ENCODE data around the gene FBF1.

Gene FBF1

GRCh38 chr17:75922173-75922961, 18.5 kb downstream of the FBF1 start:
- H3K9me3 ChIP-seq (ENCODE audit: low read length), result no peaks in the 10 kb centered on the region
- no peak overlapping the region for H3K9ac ChIP-seq (ENCODE audit: low read length)
- no peaks in the 10 kb centered on the region for H3K36me3 ChIP-seq (ENCODE audit: insufficient read depth, low read length)
- no peaks in the 10 kb centered on the region for H3K4me1 ChIP-seq (ENCODE audit: insufficient read depth, low read length)
- H3K4me3 ChIP-seq (ENCODE audit: low read depth in 1 of 2, low read length in 2 of 2), result no peak overlapping the region
- no peak overlapping the region for H3K27ac ChIP-seq (ENCODE audit: low read depth, low read length)
- H3K27me3 ChIP-seq (ENCODE audit: control insufficient read depth in 1 of 2, insufficient read depth in 2 of 2, low read length in 2 of 2), result no peaks in the 10 kb centered on the region

DNA sequence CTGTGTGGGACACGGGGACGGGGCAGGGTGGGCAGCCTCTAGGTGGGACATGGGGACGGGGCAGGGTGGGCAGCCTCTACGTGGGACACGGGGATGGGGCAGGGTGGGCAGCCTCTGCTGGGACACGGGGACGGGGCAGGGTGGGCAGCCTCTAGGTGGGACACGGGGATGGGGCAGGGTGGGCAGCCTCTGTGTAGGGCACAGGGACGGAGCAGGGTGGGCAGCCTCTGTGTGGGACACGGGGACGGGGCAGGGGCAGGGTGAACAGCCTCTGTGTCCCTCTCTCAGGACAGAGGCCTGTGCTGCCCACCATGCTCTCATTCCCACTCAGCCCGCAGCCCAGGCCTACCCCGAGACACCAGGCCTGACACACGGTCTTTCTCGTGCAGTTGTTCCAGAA, 19.2 kb downstream of the FBF1 start:
- Histone ChIP-seq H3K27me3 (ENCODE audit: control insufficient read depth in 1 of 2, insufficient read depth in 2 of 2, low read length in 2 of 2) (no peaks in the 10 kb centered on the region), H3K27ac (ENCODE audit: low read depth, low read length) (no peak overlapping the region), H3K9me3 (ENCODE audit: low read length) (no peaks in the 10 kb centered on the region), H3K9ac (ENCODE audit: low read length) (no peak overlapping the region), H3K36me3 (ENCODE audit: insufficient read depth, low read length) (no peaks in the 10 kb centered on the region), H3K4me1 (ENCODE audit: insufficient read depth, low read length) (no peaks in the 10 kb centered on the region), H3K4me3 (ENCODE audit: low read depth in 1 of 2, low read length in 2 of 2) (no peak overlapping the region)

DNA sequence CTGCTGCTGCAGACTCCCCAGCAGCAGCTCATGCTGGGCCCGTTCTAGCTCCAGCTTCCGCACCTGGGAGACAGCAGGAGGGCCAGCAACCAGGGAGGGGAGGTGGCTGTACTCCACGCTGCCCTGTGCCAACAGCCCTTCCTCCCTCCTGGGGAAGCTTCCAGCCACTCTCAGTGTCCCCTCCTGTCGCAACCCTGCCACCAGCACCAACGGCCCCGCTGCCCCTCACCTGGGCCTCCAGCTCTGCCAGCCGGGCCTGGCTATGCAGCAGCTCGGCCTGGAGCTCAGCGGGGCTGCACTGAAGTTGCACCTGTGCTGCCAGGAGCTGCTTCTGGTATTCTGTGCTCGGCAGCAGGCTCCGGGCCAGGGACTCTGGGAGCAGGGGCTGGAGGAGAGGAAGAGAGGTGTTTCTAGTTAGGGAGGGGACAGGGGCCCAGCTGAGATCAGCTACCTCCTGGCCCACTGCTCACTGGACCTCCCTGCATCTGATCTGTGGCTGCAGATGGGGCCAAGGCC, 20.7 kb downstream of the FBF1 start:
- H3K9ac ChIP-seq (ENCODE audit: low read length), result no peak overlapping the region
- no peak overlapping the region for H3K4me3 ChIP-seq (ENCODE audit: low read depth in 1 of 2, low read length in 2 of 2)
- H3K4me1 ChIP-seq (ENCODE audit: insufficient read depth, low read length), result no peaks in the 10 kb centered on the region
- H3K27me3 ChIP-seq (ENCODE audit: control insufficient read depth in 1 of 2, insufficient read depth in 2 of 2, low read length in 2 of 2), result no peaks in the 10 kb centered on the region
- H3K9me3 ChIP-seq (ENCODE audit: low read length), result no peaks in the 10 kb centered on the region
- no peaks in the 10 kb centered on the region for H3K36me3 ChIP-seq (ENCODE audit: insufficient read depth, low read length)
- H3K27ac ChIP-seq (ENCODE audit: low read depth, low read length), result no peak overlapping the region

DNA sequence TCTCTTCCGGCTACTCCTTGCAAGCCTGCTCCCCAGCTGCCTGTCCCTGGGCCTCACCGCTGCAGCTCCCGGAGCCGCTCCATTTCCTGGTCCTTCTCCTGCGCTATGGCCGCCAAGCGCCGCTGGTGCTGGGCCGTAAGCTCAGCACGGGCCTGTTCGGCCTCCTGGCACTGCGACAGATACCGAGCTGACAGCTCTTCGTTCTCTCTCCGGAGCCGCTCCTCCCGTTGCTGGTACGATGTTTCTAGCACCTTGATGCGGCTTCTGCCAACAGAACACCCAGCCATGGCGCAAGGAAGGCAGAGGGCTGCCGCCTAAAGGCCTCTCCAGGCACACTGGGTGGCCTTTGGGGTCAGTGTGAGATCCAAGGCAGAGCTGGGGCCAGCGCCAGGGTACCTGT, 21.2 kb downstream of the FBF1 start:
- no peak overlapping the region for H3K4me3 ChIP-seq (ENCODE audit: low read depth in 1 of 2, low read length in 2 of 2)
- H3K9me3 ChIP-seq (ENCODE audit: low read length), result no peaks in the 10 kb centered on the region
- no peaks in the 10 kb centered on the region for H3K36me3 ChIP-seq (ENCODE audit: insufficient read depth, low read length)
- no peak overlapping the region for H3K27ac ChIP-seq (ENCODE audit: low read depth, low read length)
- no peaks in the 10 kb centered on the region for H3K27me3 ChIP-seq (ENCODE audit: control insufficient read depth in 1 of 2, insufficient read depth in 2 of 2, low read length in 2 of 2)
- no peak overlapping the region for H3K9ac ChIP-seq (ENCODE audit: low read length)
- H3K4me1 ChIP-seq (ENCODE audit: insufficient read depth, low read length), result no peaks in the 10 kb centered on the region

- Histone ChIP-seq H3K4me3 (ENCODE audit: low read depth in 1 of 2, low read length in 2 of 2) (no peak overlapping the region), H3K36me3 (ENCODE audit: insufficient read depth, low read length) (no peaks in the 10 kb centered on the region), H3K9ac (ENCODE audit: low read length) (no peak overlapping the region)
Measured at GRCh38 chr17:75917917-75918445, 22.9 kb downstream of the FBF1 start.

DNA sequence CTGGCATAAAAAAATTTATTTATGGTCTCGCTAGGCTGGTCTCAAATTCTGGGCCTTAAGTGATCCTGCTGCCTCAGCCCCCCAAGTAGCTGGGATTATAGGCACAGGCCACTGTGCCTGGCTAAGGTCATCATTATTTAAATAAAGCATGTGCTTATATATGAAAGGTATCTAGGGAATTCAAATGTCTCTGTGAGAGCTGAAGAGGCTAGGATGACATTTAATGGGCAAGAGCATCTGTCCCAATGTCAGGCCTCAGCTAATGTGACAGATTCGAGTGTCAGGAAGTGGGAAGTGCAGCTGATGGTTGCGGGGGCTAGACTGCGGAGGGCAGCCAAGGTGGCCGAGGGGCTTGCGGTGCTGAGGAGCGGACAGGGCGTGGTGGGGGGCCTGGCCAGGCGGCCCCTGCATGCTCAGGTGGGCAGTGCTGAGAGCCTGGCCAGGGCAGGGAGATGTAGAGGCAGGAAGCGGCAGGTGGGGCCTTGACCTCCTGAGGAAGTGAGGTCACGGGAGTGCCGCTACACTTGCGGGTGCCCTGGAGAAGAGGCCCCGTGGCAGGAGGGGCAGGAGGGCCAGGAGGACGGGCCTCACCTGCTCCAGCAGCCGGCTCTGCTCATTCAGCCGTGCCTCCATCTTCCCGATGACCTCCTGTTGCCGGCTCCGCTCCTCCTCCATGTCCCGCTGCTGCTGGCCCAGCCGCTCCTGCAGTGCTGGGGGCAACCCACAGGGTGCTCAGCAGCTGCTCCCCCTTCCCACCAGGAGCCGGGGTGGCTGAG, 23.5 kb downstream of the FBF1 start:
- Histone ChIP-seq H3K36me3 (ENCODE audit: insufficient read depth, low read length) (no peaks in the 10 kb centered on the region), H3K4me1 (ENCODE audit: insufficient read depth, low read length) (no peaks in the 10 kb centered on the region), H3K27me3 (ENCODE audit: control insufficient read depth in 1 of 2, insufficient read depth in 2 of 2, low read length in 2 of 2) (no peaks in the 10 kb centered on the region), H3K27ac (ENCODE audit: low read depth, low read length) (no peak overlapping the region), H3K4me3 (ENCODE audit: low read depth in 1 of 2, low read length in 2 of 2) (no peak overlapping the region), H3K9me3 (ENCODE audit: low read length) (no peaks in the 10 kb centered on the region), H3K9ac (ENCODE audit: low read length) (no peak overlapping the region)

More at GRCh38 chr17:75917917-75918445, 22.9 kb downstream of the FBF1 start:
- H3K9me3 ChIP-seq (ENCODE audit: low read length), result no peaks in the 10 kb centered on the region
- no peak overlapping the region for H3K27ac ChIP-seq (ENCODE audit: low read depth, low read length)
- no peaks in the 10 kb centered on the region for H3K4me1 ChIP-seq (ENCODE audit: insufficient read depth, low read length)
- no peaks in the 10 kb centered on the region for H3K27me3 ChIP-seq (ENCODE audit: control insufficient read depth in 1 of 2, insufficient read depth in 2 of 2, low read length in 2 of 2)

DNA sequence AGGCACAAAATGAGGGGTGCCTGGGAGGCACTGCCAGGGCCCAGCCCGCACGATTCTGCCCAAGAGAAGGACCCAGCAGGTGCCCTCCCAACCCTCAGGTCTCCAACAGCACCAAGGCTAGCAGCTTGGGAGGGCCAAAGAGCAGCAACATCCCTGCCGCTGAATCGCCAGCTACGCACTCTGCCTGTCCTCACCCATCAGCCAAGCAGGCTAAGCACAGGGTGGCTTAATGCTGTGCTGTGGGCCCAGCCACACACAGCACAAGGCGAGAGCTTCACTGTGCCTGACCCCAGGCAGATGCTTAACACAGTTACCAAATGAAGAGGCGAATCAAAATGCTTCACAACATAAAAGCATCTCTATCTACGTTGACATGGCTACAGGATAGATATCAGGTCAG, 25.6 kb downstream of the FBF1 start:
- Histone ChIP-seq H3K9ac (ENCODE audit: low read length) (no peak overlapping the region), H3K4me1 (ENCODE audit: insufficient read depth, low read length) (no peaks in the 10 kb centered on the region), H3K27me3 (ENCODE audit: control insufficient read depth in 1 of 2, insufficient read depth in 2 of 2, low read length in 2 of 2) (no peaks in the 10 kb centered on the region), H3K4me3 (ENCODE audit: low read depth in 1 of 2, low read length in 2 of 2) (no peak overlapping the region), H3K27ac (ENCODE audit: low read depth, low read length) (no peak overlapping the region), H3K9me3 (ENCODE audit: low read length) (no peaks in the 10 kb centered on the region), H3K36me3 (ENCODE audit: insufficient read depth, low read length) (no peaks in the 10 kb centered on the region)

DNA sequence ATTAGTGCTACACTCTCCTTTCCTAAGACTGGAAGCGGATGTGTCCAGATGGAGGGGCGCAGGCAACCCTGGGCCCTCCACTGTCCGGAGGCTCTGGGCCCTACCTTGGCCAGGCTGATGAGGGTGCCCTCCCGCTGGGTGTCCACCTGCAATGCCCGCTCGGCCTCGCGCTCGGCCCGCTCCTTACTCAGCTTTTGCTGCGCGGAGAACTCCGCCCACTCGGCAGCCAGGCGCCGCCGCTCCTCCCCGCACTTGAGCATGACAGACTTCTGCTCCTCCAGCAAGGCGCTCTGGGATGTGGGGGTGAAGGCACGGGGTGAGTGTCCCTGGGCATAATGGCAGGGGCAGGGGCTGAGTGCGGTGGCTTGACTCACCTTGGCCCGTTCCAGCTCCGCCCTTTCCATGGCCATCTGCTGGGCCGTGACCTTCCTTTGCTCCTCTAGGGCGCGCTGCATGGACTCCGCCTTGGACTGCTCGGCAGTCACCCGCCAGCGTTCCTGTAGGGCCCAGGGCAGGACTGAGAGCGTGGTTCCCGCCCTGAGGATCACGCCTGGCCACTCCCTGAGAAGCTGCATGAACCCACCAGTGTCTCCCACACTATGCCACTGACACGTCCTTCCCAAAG, 26.1 kb downstream of the FBF1 start:
- Histone ChIP-seq H3K27me3 (ENCODE audit: control insufficient read depth in 1 of 2, insufficient read depth in 2 of 2, low read length in 2 of 2) (no peaks in the 10 kb centered on the region), H3K4me3 (ENCODE audit: low read depth in 1 of 2, low read length in 2 of 2) (no peak overlapping the region), H3K4me1 (ENCODE audit: insufficient read depth, low read length) (no peaks in the 10 kb centered on the region), H3K9ac (ENCODE audit: low read length) (no peak overlapping the region), H3K27ac (ENCODE audit: low read depth, low read length) (no peak overlapping the region), H3K9me3 (ENCODE audit: low read length) (no peaks in the 10 kb centered on the region), H3K36me3 (ENCODE audit: insufficient read depth, low read length) (no peaks in the 10 kb centered on the region)

DNA sequence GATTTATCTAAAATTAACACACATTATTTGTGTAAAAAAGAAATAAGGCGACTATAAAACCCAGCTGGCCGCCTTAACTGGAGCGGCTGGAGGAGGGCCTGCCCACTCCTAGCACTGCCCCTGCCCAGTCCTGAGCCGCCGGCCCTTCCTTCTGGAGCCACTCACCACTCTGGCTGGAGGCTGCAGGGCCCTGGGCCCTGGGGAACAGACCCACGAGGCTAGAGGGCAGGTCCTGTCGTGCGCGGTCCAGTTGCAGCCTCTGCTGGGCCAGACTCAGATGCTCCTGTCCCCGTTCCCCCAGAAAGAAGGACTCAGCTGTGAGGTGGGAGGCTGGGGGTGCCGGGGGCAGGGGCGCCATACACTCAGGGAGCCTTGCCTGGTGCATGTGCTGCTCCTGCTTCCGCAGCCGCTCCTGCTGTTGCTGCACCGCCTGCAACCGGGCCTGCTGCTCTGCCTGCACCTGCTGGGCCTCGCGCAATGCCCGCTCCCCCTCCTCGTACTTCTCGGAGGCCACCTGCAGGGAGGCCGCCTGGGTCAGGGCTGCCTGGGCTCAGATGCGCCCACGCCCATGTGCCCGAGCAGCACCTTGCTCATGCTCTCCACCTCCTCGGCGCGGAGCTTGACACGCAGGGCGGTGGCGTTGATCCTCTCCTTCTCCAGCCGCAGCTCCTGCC, 27.2 kb downstream of the FBF1 start:
- H3K27me3 ChIP-seq (ENCODE audit: control insufficient read depth in 1 of 2, insufficient read depth in 2 of 2, low read length in 2 of 2), result no peaks in the 10 kb centered on the region
- H3K9ac ChIP-seq (ENCODE audit: low read length), result no peak overlapping the region
- no peak overlapping the region for H3K27ac ChIP-seq (ENCODE audit: low read depth, low read length)
- H3K9me3 ChIP-seq (ENCODE audit: low read length), result no peaks in the 10 kb centered on the region
- no peak overlapping the region for H3K4me3 ChIP-seq (ENCODE audit: low read depth in 1 of 2, low read length in 2 of 2)
- no peaks in the 10 kb centered on the region for H3K4me1 ChIP-seq (ENCODE audit: insufficient read depth, low read length)
- no peaks in the 10 kb centered on the region for H3K36me3 ChIP-seq (ENCODE audit: insufficient read depth, low read length)

- Histone ChIP-seq H3K27ac (ENCODE audit: low read depth, low read length) (no peak overlapping the region), H3K36me3 (ENCODE audit: insufficient read depth, low read length) (no peaks in the 10 kb centered on the region), H3K4me1 (ENCODE audit: insufficient read depth, low read length) (no peaks in the 10 kb centered on the region), H3K27me3 (ENCODE audit: control insufficient read depth in 1 of 2, insufficient read depth in 2 of 2, low read length in 2 of 2) (no peaks in the 10 kb centered on the region), H3K4me3 (ENCODE audit: low read depth in 1 of 2, low read length in 2 of 2) (no peak overlapping the region), H3K9ac (ENCODE audit: low read length) (no peak overlapping the region), H3K9me3 (ENCODE audit: low read length) (no peaks in the 10 kb centered on the region)
Measured at GRCh38 chr17:75910699-75911098, 30.1 kb downstream of the FBF1 start.

DNA sequence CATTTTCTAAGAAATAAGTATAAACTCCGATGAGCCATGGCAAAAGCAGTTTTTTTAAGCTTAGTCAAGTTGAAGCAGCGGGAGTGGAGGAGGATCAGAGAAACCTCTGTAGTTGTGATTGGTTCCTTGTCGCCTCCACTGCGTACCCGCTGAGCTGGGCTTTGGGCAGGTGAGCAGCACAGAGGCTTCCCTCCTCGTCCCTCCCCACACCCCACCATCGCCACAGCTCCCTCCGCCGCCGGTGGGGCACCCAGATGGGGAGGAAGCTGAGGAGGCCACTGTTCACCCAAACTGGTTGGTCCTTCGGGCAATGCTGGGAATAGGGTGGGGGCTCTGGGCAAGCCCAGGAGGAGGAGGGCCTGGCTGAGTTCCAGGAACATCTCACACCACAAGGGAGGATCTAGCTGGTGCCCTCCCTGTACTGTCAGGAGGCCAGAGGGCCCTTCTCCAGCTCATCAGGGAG, 31.0 kb downstream of the FBF1 start:
- no peaks in the 10 kb centered on the region for H3K36me3 ChIP-seq (ENCODE audit: insufficient read depth, low read length)
- H3K4me3 ChIP-seq (ENCODE audit: low read depth in 1 of 2, low read length in 2 of 2), result no peak overlapping the region
- no peaks in the 10 kb centered on the region for H3K27me3 ChIP-seq (ENCODE audit: control insufficient read depth in 1 of 2, insufficient read depth in 2 of 2, low read length in 2 of 2)
- no peak overlapping the region for H3K27ac ChIP-seq (ENCODE audit: low read depth, low read length)
- H3K9ac ChIP-seq (ENCODE audit: low read length), result no peak overlapping the region
- no peaks in the 10 kb centered on the region for H3K4me1 ChIP-seq (ENCODE audit: insufficient read depth, low read length)
- no peaks in the 10 kb centered on the region for H3K9me3 ChIP-seq (ENCODE audit: low read length)

All from muscle layer of colon (tissue), 2 donors.